ENCODE results near the gene VPS16. TPM values are rescaled to one million over a fixed set of nuclear protein-coding genes. Genes with fewer than 3 reads are reported as not detected.

The VPS16 gene
- total RNA-seq, 1 experiment from 2014 or later, result 46.6 TPM

GRCh38 chr20:2889797-2890196 lies 49.3 kb downstream of the VPS16 start:
- Mint-ChIP-seq H3K36me3 (ENCODE audit: insufficient read depth, unreplicated experiment) (no peaks in the 10 kb centered on the region), H3K4me1 (ENCODE audit: low read depth, unreplicated experiment) (no peaks in the 10 kb centered on the region), H3K27ac (ENCODE audit: unreplicated experiment) (no peak overlapping the region), H3K4me3 (ENCODE audit: unreplicated experiment) (no peak overlapping the region), H3K9me3 (ENCODE audit: unreplicated experiment) (no peaks in the 10 kb centered on the region), H3K27me3 (ENCODE audit: insufficient read depth, unreplicated experiment) (no peaks in the 10 kb centered on the region)
- H3K4me1 ChIP-seq, result peaks cover 6% of the 10 kb centered on the region; the same call in 1 of the 2 replicates
- ChIA-PET CTCF (no interaction called here), POLR2A (no interaction called here)
- no peak overlapping the region for H3K4me3 ChIP-seq (ENCODE audit: low read depth, low read length)
- intact Hi-C loops (cut with micrococcal nuclease; ENCODE audit: unreplicated experiment), result no loop called here
- no peak for TF ChIP-seq CTCF (IDR thresholded peaks at IDR 0.05; ENCODE audit: insufficient read depth in 1 of 2, low read depth in 1 of 2, low read length in 1 of 2, severe bottlenecking in 1 of 2, unreplicated experiment in 1 of 2)
- DNase-seq, result no peak
- no peaks in the 10 kb centered on the region for H3K27me3 ChIP-seq (replicated peaks; ENCODE audit: control insufficient read depth, insufficient read depth, low read length)
- H3K9me3 ChIP-seq, result no peaks in the 10 kb centered on the region
- H3K36me3 ChIP-seq (ENCODE audit: control insufficient read depth, insufficient read depth, low read length), result no peaks in the 10 kb centered on the region; the same call in 1 of the 2 replicates
- BruUV-seq (replicated peaks), result no TSS peak

GRCh38 chr20:2890742-2891141 lies 50.2 kb downstream of the VPS16 start:
- H3K27me3 Mint-ChIP-seq (ENCODE audit: insufficient read depth, unreplicated experiment), result no peaks in the 10 kb centered on the region
- TF ChIP-seq CTCF (IDR thresholded peaks at IDR 0.05; ENCODE audit: insufficient read depth in 1 of 2, low read depth in 1 of 2, low read length in 1 of 2, severe bottlenecking in 1 of 2, unreplicated experiment in 1 of 2), result no peak
- no peaks in the 10 kb centered on the region for H3K36me3 Mint-ChIP-seq (ENCODE audit: insufficient read depth, unreplicated experiment)
- Histone ChIP-seq H3K4me3 (ENCODE audit: low read depth, low read length) (no peak overlapping the region), H3K4me1 (peaks cover 6% of the 10 kb centered on the region; the same call in 1 of the 2 replicates), H3K9me3 (no peaks in the 10 kb centered on the region; the same call in 1 of the 2 replicates), H3K27me3 (replicated peaks; ENCODE audit: control insufficient read depth, insufficient read depth, low read length) (no peaks in the 10 kb centered on the region), H3K36me3 (ENCODE audit: control insufficient read depth, insufficient read depth, low read length) (no peaks in the 10 kb centered on the region; the same call in 1 of the 2 replicates)
- no peaks in the 10 kb centered on the region for H3K9me3 Mint-ChIP-seq (ENCODE audit: unreplicated experiment)
- no TSS peak for BruUV-seq (replicated peaks)
- no peak overlapping the region for H3K4me3 Mint-ChIP-seq (ENCODE audit: unreplicated experiment)
- CTCF ChIA-PET, result no interaction called here
- H3K27ac Mint-ChIP-seq (ENCODE audit: unreplicated experiment), result peak overlapping the region; percentile 10
- H3K4me1 Mint-ChIP-seq (ENCODE audit: low read depth, unreplicated experiment), result no peaks in the 10 kb centered on the region
- POLR2A ChIA-PET, result interaction anchor here (0.5 kb wide), 1 partner anchor 10 kb away, joined by 3 read pairs; no protein-coding TSS in a partner anchor
- no peak for DNase-seq
- intact Hi-C loops (cut with micrococcal nuclease; ENCODE audit: unreplicated experiment), result no loop called here

- intact Hi-C loops (cut with micrococcal nuclease; ENCODE audit: unreplicated experiment), result no loop called here
- POLR2A ChIA-PET, result no interaction called here
- Mint-ChIP-seq H3K4me3 (ENCODE audit: unreplicated experiment) (no peak overlapping the region), H3K36me3 (ENCODE audit: insufficient read depth, unreplicated experiment) (no peaks in the 10 kb centered on the region), H3K9me3 (ENCODE audit: unreplicated experiment) (no peaks in the 10 kb centered on the region), H3K4me1 (ENCODE audit: low read depth, unreplicated experiment) (no peaks in the 10 kb centered on the region), H3K27ac (ENCODE audit: unreplicated experiment) (peak overlapping the region; percentile 10), H3K27me3 (ENCODE audit: insufficient read depth, unreplicated experiment) (no peaks in the 10 kb centered on the region)
- CTCF ChIA-PET, result no interaction called here
- no peak for TF ChIP-seq CTCF (IDR thresholded peaks at IDR 0.05; ENCODE audit: insufficient read depth in 1 of 2, low read depth in 1 of 2, low read length in 1 of 2, severe bottlenecking in 1 of 2, unreplicated experiment in 1 of 2)
- Histone ChIP-seq H3K27me3 (replicated peaks; ENCODE audit: control insufficient read depth, insufficient read depth, low read length) (no peaks in the 10 kb centered on the region), H3K4me3 (ENCODE audit: low read depth, low read length) (no peak overlapping the region), H3K9me3 (no peaks in the 10 kb centered on the region; the same call in 1 of the 2 replicates), H3K36me3 (ENCODE audit: control insufficient read depth, insufficient read depth, low read length) (no peaks in the 10 kb centered on the region; the same call in 1 of the 2 replicates), H3K4me1 (peaks cover 6% of the 10 kb centered on the region; the same call in 1 of the 2 replicates)
- BruUV-seq (replicated peaks), result no TSS peak
- no peak for DNase-seq
These were observed 50.8 kb downstream of the VPS16 start for GRCh38 chr20:2891343-2891742.
